GM13976 (cell line): Measurements from ENCODE around the gene KYNU.

Source experiments
- DNase-seq: peaks from one replicate; pipeline ENCODE4 v3.0.0; 2012; ENCODE audit warnings: low spot score
- CTCF ChIP-seq: IDR thresholded peaks from 2 replicates; pipeline ENCODE4 v1.5.1; 2012; ENCODE audit warnings: borderline replicate concordance, mild to moderate bottlenecking; ENCODE audit not compliant: insufficient read depth; ENCODE audit errors: extremely low read depth, missing control alignments, control extremely low read depth
- in situ Hi-C: fragments of 300-500 bp; cut with MboI; formaldehyde crosslinking; loops from one replicate; pipeline ENCODE4 v1.12.0; 2022; ENCODE audit warnings: low sequenced_read_pairs, mixed read lengths, inconsistent platforms; ENCODE audit not compliant: unreplicated experiment

Gene KYNU

GRCh38 chr2:142875010-142875409, 2.5 kb upstream of the KYNU start:
- DNase-seq = no peak
- in situ Hi-C loops = no loop called here
- TF ChIP-seq CTCF = no peak

- no peak for DNase-seq
- no peak for TF ChIP-seq CTCF
- in situ Hi-C loops = no loop called here
Observed at GRCh38 chr2:142875652-142876051, 1.8 kb upstream of the KYNU start.

GRCh38 chr2:142876423-142876822, 1.0 kb upstream of the KYNU start:
- in situ Hi-C loops = no loop called here
- no peak for TF ChIP-seq CTCF
- no peak for DNase-seq

- no peak for TF ChIP-seq CTCF
- in situ Hi-C loops = no loop called here
- no peak for DNase-seq
Observed at GRCh38 chr2:142878031-142878678, 691 bp downstream of the KYNU start.

GRCh38 chr2:142879151-142879550, 1.7 kb downstream of the KYNU start:
- no peak for TF ChIP-seq CTCF
- in situ Hi-C loops = no loop called here
- DNase-seq = no peak

GRCh38 chr2:142880279-142880678, 2.8 kb downstream of the KYNU start:
- in situ Hi-C loops = no loop called here
- no peak for DNase-seq
- TF ChIP-seq CTCF = no peak
